Cardiac muscle cell (in vitro differentiated cells and primary cell): Measurements from ENCODE around the gene ATG14. TPM values are rescaled to one million over a fixed set of nuclear protein-coding genes. Genes with fewer than 3 reads are reported as not detected.

Source experiments
- DNase-seq, 2 donors: peaks; one replicate each; pipeline versions ENCODE4 v3.0.0 to v3.0.0-alpha.2; 2010 to 2017; ENCODE audit warnings: low read depth in 1 of 2, low spot score in 1 of 2
- H3K27ac ChIP-seq: fragments of 200-600 bp; sonication (generic); 2 replicates; pipeline ENCODE4 v1.5.1; 2016
- H3K27me3 ChIP-seq: fragments of 200-600 bp; sonication (generic); 2 replicates; pipeline ENCODE4 v1.6.0; 2016; ENCODE audit warnings: control low read depth
- H3K36me3 ChIP-seq: fragments of 200-600 bp; sonication (generic); 2 replicates; pipeline ENCODE4 v1.5.1; 2016; ENCODE audit warnings: control low read depth
- H3K4me1 ChIP-seq: fragments of 200-600 bp; sonication (generic); 2 replicates; pipeline ENCODE4 v1.8.1; 2017; ENCODE audit warnings: low read depth, mild to moderate bottlenecking, mixed run types
- H3K4me3 ChIP-seq: fragments of 200-600 bp; sonication (generic); 2 replicates; pipeline ENCODE4 v1.5.1; 2016; ENCODE audit warnings: mild to moderate bottlenecking
- H3K9me3 ChIP-seq: fragments of 200-600 bp; sonication (generic); 2 replicates; pipeline ENCODE4 v1.5.1; 2017; ENCODE audit warnings: low read depth, mild to moderate bottlenecking, control low read depth
- polyA plus RNA-seq: library from polyadenylated mRNA; unstranded; fragments of >200 nt; fragmentation: Nextera tagmentation; extraction: Ambion mirVana; gene quantifications from 2 replicates; pipeline ENCODE4 v1.2.1, GENCODE V29; 2016
- total RNA-seq: library from RNA; depleted of rRNA; stranded (reverse); fragments of >200 nt; gene quantifications from 2 replicates; pipeline ENCODE4 v1.2.3, GENCODE V29; 2016
- TF ChIP-seq, protein P1 (sequence below): IDR thresholded peaks from 2 replicates; pipeline ENCODE4 v1.5.1; 2012; ENCODE audit warnings: low read depth, mild to moderate bottlenecking, low read length

Gene ATG14
- total and polyA plus RNA-seq, 2 experiments from 2014 or later = 2.5 to 11.7 TPM

DNA sequence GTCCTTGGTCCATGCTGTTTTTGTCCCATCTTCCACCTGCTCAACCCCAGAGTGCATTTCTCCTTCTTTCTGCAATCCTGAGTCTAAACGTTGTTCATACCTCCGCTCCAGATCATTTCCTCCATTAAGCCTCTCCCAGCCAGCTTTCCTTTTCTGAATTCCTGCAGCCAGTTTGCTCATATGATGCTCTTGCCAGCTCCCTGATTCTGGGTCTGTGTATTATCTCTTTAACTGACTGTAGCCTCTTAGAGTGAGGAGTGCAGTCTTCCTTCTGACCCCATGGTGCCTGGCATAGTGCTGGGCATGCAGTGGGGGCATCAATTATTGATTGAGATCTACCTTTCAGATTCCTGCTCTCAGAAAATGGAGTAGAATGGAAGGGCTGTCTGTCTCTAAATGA, 40.3 kb upstream of the ATG14 start:
- DNase-seq = no peak
- no peaks in the 10 kb centered on the region for H3K9me3 ChIP-seq
- H3K27ac ChIP-seq = no peak overlapping the region
- H3K36me3 ChIP-seq = no peaks in the 10 kb centered on the region
- no peak overlapping the region for H3K4me3 ChIP-seq
- H3K27me3 ChIP-seq = no peaks in the 10 kb centered on the region
- peaks cover 10% of the 10 kb centered on the region for H3K4me1 ChIP-seq
- TF ChIP-seq, protein P1, sequence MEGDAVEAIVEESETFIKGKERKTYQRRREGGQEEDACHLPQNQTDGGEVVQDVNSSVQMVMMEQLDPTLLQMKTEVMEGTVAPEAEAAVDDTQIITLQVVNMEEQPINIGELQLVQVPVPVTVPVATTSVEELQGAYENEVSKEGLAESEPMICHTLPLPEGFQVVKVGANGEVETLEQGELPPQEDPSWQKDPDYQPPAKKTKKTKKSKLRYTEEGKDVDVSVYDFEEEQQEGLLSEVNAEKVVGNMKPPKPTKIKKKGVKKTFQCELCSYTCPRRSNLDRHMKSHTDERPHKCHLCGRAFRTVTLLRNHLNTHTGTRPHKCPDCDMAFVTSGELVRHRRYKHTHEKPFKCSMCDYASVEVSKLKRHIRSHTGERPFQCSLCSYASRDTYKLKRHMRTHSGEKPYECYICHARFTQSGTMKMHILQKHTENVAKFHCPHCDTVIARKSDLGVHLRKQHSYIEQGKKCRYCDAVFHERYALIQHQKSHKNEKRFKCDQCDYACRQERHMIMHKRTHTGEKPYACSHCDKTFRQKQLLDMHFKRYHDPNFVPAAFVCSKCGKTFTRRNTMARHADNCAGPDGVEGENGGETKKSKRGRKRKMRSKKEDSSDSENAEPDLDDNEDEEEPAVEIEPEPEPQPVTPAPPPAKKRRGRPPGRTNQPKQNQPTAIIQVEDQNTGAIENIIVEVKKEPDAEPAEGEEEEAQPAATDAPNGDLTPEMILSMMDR = no peak

DNA sequence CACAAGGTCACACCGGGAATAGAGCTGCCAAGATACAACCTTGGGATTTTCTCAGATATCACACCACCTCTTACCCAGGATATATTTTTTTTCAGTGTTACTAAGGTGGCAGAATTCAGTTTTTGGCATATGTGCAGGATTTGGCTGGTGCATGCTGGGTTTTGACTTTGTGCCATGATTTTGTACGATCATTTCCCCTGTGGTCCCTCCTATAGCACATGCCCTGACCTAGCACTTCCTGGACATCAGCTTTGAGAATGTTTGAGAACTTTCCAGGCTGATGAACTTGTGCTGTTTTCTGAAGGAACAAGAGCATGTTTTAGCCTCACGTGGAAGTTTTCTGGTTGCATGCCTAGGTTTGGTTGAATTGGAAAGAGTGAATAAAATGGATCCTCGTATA, 39.8 kb upstream of the ATG14 start:
- H3K4me1 ChIP-seq = peaks cover 15% of the 10 kb centered on the region

DNA sequence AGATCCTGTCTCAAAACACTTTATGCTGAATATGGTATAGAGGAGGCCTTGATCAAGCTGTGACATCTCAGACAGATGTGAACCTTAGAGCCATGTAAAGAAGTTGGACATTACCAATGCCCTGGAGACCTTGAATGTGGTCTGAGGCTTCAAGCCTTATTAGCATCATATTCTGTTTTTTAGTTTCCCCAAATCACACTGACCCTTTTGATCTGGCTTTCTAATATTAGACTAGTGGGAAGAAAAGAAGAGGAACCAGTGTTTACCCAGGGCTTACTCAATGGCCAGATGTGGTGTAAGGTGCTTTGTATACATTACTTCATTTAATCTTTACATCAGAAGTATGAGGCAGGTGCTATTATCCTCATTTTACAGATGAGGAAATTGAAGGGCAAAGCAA, 39.4 kb upstream of the ATG14 start:
- TF ChIP-seq, protein P1 = no peak
- Histone ChIP-seq H3K4me1 (peaks cover 18% of the 10 kb centered on the region), H3K9me3 (no peaks in the 10 kb centered on the region), H3K27me3 (no peaks in the 10 kb centered on the region), H3K27ac (no peak overlapping the region), H3K36me3 (no peaks in the 10 kb centered on the region), H3K4me3 (no peak overlapping the region)
- DNase-seq = no peak

More for the DNA sequence above, 39.8 kb upstream of the ATG14 start:
- DNase-seq = peak in 1 of 2 donors; percentile 69
- TF ChIP-seq, protein P1 = no peak
- Histone ChIP-seq H3K9me3 (no peaks in the 10 kb centered on the region), H3K27me3 (no peaks in the 10 kb centered on the region), H3K36me3 (no peaks in the 10 kb centered on the region), H3K27ac (no peak overlapping the region), H3K4me3 (no peak overlapping the region)

DNA sequence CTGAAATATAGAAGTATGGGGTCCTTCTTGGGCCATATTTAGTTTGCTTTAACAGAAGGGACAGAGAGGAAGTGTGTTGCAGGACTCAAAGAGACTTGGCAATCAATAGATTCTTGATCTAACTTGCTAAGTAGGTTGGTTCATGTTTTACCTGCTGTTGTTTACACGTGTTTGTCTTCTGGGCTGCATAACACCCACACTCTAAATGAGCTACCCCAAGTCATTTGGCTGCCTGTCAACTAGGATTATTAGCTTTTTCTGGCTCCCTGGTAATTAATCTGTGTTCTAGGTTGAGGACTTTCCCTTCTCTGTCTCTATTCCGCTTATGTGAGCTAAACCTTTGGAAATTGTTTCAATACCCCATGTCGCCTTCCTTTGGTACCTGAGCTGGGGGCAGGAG, 38.9 kb upstream of the ATG14 start:
- no peak for DNase-seq
- Histone ChIP-seq H3K27ac (no peak overlapping the region), H3K36me3 (no peaks in the 10 kb centered on the region), H3K4me3 (no peak overlapping the region), H3K27me3 (no peaks in the 10 kb centered on the region), H3K4me1 (peaks cover 18% of the 10 kb centered on the region), H3K9me3 (no peaks in the 10 kb centered on the region)
- TF ChIP-seq, protein P1 = no peak

DNA sequence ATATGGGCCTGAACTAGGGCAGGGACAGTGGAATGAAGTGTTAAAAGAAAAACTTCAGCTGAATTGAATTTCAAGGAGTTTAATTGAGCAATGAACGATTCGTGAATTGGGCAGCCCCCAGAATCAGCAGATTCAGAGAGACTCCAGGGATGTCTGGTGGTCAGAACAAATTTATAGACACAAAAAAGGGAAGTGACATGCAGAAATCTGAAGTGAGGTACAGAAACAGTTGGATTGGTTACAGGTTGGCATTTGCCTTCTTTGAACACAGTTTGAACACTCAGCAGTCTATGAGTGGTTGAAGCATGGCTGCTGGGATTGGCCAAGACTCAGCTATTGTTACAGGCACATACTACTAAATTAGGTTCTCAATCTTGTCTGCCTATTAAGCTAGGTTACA, 38.5 kb upstream of the ATG14 start:
- no peaks in the 10 kb centered on the region for H3K9me3 ChIP-seq
- TF ChIP-seq, protein P1 = no peak
- no peaks in the 10 kb centered on the region for H3K36me3 ChIP-seq
- no peak overlapping the region for H3K27ac ChIP-seq
- peaks cover 18% of the 10 kb centered on the region for H3K4me1 ChIP-seq
- DNase-seq = no peak
- H3K27me3 ChIP-seq = no peaks in the 10 kb centered on the region
- no peak overlapping the region for H3K4me3 ChIP-seq

DNA sequence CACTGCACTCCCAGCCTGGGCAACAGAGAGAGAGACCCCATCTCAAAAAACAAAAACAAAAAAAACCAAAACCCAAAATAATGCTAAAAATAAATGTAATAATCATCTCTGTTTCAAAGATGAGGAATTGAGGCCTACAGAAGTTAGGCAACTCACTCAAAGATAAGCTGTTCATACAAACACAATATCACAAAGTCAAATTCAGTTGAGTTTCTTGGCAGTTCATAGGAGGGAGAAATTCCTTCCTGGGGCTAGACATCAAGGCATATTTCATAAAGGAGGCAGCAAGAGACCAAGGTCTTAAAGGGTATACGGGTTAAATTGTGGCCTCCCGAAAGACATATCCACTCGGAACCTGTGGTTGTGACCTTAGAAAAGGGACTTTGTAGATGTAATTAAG, 37.5 kb upstream of the ATG14 start:
- Histone ChIP-seq H3K27me3 (no peaks in the 10 kb centered on the region), H3K9me3 (no peaks in the 10 kb centered on the region), H3K4me3 (no peak overlapping the region), H3K4me1 (peaks cover 11% of the 10 kb centered on the region), H3K36me3 (no peaks in the 10 kb centered on the region), H3K27ac (no peak overlapping the region)
- TF ChIP-seq, protein P1 = no peak
- DNase-seq = peak in 1 of 2 donors; percentile 42
